Osteocyte (in vitro differentiated cells): ENCODE results near the gene CNTN5. TPM values are rescaled to one million over a fixed set of nuclear protein-coding genes. Genes with fewer than 3 reads are reported as not detected.

Experiments used
- DNase-seq: peaks from one replicate; pipeline ENCODE4 v3.0.0; 2021; ENCODE audit warnings: mixed read lengths; ENCODE audit not compliant: unreplicated experiment; ENCODE audit errors: extremely low spot score
- H3K27ac Mint-ChIP-seq: one replicate; pipeline ENCODE4 v1.8.0; 2021; ENCODE audit warnings: mild to moderate bottlenecking, mixed read lengths; ENCODE audit not compliant: unreplicated experiment
- H3K27me3 Mint-ChIP-seq: one replicate; pipeline ENCODE4 v1.8.0; 2021; ENCODE audit warnings: mixed read lengths; ENCODE audit not compliant: unreplicated experiment
- H3K36me3 Mint-ChIP-seq: one replicate; pipeline ENCODE4 v1.8.0; 2021; ENCODE audit warnings: mixed read lengths; ENCODE audit not compliant: unreplicated experiment
- H3K4me1 Mint-ChIP-seq: one replicate; pipeline ENCODE4 v1.8.0; 2021; ENCODE audit warnings: mixed read lengths; ENCODE audit not compliant: unreplicated experiment
- H3K4me3 Mint-ChIP-seq: one replicate; pipeline ENCODE4 v1.8.0; 2021; ENCODE audit warnings: mild to moderate bottlenecking, moderate library complexity, mixed read lengths; ENCODE audit not compliant: unreplicated experiment
- H3K9me3 Mint-ChIP-seq: one replicate; pipeline ENCODE4 v1.8.0; 2021; ENCODE audit warnings: mixed read lengths; ENCODE audit not compliant: unreplicated experiment
- total RNA-seq: library from RNA; stranded (reverse); gene quantifications from 2 replicates; pipeline ENCODE4 v1.2.1, GENCODE V29; 2021
- TF ChIP-seq, protein P1 (sequence below): fragments of 200-600 bp; sonication (generic); IDR thresholded peaks from 2 replicates; pipeline ENCODE4 v1.5.0; 2021; ENCODE audit warnings: antibody characterized with exemption, mild to moderate bottlenecking, moderate library complexity

CNTN5 gene
- total RNA-seq, 1 donor from 2014 or later, result 0.30 TPM

DNA sequence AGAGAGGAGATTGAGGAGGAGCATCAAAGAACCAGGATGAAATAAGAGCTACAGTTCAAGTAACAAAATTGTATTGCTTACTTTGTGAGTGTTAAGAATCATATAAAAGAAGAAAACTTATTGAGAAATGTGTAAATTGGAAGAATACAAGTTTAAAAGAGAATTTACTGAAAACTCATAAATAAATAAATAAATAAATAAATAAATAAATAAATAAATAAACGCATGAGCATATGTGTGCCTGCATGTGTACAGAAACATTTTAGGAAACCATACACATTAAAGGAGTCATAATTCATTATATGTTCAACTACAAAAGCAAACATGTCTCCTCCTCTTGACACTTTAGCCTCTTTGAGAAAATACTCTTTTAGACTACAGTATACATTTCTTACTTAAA is 42.6 kb downstream of the CNTN5 start:
- Mint-ChIP-seq H3K27ac (no peak overlapping the region), H3K27me3 (peaks cover 3% of the 10 kb centered on the region), H3K4me1 (no peaks in the 10 kb centered on the region), H3K9me3 (no peaks in the 10 kb centered on the region), H3K4me3 (no peak overlapping the region), H3K36me3 (no peaks in the 10 kb centered on the region)
- DNase-seq, result no peak
- TF ChIP-seq, protein P1, sequence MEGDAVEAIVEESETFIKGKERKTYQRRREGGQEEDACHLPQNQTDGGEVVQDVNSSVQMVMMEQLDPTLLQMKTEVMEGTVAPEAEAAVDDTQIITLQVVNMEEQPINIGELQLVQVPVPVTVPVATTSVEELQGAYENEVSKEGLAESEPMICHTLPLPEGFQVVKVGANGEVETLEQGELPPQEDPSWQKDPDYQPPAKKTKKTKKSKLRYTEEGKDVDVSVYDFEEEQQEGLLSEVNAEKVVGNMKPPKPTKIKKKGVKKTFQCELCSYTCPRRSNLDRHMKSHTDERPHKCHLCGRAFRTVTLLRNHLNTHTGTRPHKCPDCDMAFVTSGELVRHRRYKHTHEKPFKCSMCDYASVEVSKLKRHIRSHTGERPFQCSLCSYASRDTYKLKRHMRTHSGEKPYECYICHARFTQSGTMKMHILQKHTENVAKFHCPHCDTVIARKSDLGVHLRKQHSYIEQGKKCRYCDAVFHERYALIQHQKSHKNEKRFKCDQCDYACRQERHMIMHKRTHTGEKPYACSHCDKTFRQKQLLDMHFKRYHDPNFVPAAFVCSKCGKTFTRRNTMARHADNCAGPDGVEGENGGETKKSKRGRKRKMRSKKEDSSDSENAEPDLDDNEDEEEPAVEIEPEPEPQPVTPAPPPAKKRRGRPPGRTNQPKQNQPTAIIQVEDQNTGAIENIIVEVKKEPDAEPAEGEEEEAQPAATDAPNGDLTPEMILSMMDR, result no peak

DNA sequence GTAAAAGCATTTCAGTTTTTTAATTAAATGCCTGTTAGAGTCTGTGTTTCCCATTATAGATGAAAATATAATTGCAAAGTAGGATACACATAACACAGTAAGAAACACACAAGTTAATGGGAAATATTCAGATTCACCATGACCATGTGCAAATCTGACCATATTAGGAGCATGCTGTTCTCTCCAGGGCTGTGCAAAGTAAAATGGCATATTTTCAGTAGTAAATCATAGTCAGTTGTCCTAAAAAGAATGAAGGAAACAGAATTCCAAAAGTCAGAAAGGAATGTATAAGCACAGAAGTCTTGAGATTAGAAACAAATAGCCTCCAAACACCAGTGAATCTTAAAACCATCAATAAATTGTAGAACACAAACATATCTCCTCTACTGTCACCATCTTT is 44.4 kb downstream of the CNTN5 start:
- H3K27me3 Mint-ChIP-seq, result peaks cover 3% of the 10 kb centered on the region
- H3K4me3 Mint-ChIP-seq, result no peak overlapping the region
- DNase-seq, result no peak
- TF ChIP-seq, protein P1, result no peak
- H3K27ac Mint-ChIP-seq, result no peak overlapping the region
- H3K9me3 Mint-ChIP-seq, result no peaks in the 10 kb centered on the region
- H3K36me3 Mint-ChIP-seq, result no peaks in the 10 kb centered on the region
- H3K4me1 Mint-ChIP-seq, result no peaks in the 10 kb centered on the region

DNA sequence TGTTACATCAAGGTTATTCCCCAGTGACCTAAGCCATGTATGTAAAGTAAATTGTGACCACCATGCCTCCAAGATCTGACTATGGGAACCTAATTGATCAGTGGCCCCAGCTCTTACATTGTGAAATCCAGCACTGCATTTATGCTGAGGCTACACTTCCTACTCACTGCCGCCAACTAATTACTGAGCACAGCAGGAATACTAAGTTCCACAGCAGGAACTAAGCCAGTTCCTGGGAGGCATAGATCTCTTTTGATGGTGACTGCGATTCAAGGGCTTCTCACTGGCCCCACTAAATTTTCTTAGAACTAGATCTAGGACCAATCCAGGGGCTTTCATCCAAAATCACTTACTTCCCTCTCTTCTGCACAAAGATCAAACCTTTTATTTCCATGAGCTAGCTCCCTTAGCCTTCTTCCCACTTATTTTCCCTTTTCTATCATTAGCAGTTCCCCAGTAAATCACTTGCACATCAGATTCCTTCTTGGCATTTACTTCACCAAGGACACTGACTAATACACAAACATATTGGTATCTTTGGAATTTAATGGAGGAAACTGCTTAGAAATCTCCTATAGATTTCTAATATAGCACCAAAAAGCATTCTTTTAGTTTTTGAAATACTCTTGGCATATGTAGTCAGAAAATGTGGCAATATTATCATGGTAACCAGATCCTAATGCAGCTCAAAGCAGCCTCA is 46.0 kb downstream of the CNTN5 start:
- H3K4me1 Mint-ChIP-seq, result no peaks in the 10 kb centered on the region
- no peaks in the 10 kb centered on the region for H3K36me3 Mint-ChIP-seq
- TF ChIP-seq, protein P1, result no peak
- H3K9me3 Mint-ChIP-seq, result no peaks in the 10 kb centered on the region
- no peak overlapping the region for H3K4me3 Mint-ChIP-seq
- DNase-seq, result no peak
- H3K27me3 Mint-ChIP-seq, result peaks cover 5% of the 10 kb centered on the region
- H3K27ac Mint-ChIP-seq, result no peak overlapping the region

DNA sequence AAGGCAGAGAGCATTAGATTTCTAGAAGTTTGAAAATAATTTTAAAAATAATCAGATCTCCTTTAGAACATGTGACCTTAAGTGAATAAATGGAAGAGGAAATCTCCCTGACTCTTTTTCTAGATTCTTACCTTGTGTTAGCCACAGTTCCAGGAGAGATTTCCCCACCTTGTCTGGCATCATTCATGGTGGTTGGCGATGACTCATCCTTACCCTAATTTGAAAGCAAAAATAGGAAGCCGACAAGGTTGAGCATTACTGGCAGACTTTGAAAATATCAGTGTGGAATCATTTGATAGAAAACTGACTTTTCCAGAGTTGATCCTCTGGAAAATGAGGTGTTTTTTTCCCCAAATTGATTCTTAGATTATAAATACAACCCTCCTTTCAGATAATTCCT is 48.1 kb downstream of the CNTN5 start:
- no peaks in the 10 kb centered on the region for H3K4me1 Mint-ChIP-seq
- H3K27ac Mint-ChIP-seq, result no peak overlapping the region
- H3K36me3 Mint-ChIP-seq, result no peaks in the 10 kb centered on the region
- no peak for DNase-seq
- no peaks in the 10 kb centered on the region for H3K9me3 Mint-ChIP-seq
- peaks cover 5% of the 10 kb centered on the region for H3K27me3 Mint-ChIP-seq
- TF ChIP-seq, protein P1, result no peak
- H3K4me3 Mint-ChIP-seq, result no peak overlapping the region

DNA sequence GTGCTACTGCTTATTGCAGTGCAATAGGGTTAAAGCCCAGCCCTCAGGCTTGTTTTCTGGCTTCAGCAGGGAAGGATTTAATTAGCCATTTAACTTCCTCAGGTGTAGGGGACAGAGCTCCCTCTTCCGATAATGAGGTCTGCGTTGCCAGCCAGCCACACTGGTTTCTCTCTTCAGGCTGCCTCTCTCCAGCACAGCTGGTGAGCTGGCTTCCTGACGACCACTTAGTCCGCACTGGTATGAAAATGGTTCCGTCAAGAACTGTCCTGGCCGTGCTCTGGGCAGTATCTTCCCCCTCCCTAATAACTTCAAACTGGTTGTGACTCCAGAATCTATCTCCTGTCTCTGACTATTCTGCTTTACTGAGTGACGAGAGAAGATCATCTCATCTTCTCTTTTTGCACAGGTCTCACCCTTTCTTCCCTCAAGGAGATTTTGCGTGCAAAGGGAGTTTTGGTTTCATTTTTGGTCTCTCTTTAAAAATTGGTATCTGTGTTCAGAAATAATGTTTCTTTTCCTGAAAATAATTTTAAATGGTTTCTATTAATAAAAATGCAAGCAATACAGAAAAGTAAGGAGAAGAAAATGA is 49.2 kb downstream of the CNTN5 start:
- TF ChIP-seq, protein P1, result no peak
- no peaks in the 10 kb centered on the region for H3K9me3 Mint-ChIP-seq
- H3K4me3 Mint-ChIP-seq, result peak overlapping the region; percentile 74
- H3K4me1 Mint-ChIP-seq, result no peaks in the 10 kb centered on the region
- no peak overlapping the region for H3K27ac Mint-ChIP-seq
- H3K36me3 Mint-ChIP-seq, result no peaks in the 10 kb centered on the region
- peaks cover 5% of the 10 kb centered on the region for H3K27me3 Mint-ChIP-seq
- DNase-seq, result no peak
